ENCODE data around the gene ASCL3. TPM values are rescaled to one million over a fixed set of nuclear protein-coding genes. Genes with fewer than 3 reads are reported as not detected.
"Not testable (repeated sequence)": the region's sequence is repeated elsewhere in the genome, so short reads cannot be mapped to it uniquely, and the experiment has no call there.

ASCL3 gene
- total RNA-seq, 1 donor: not detected

GRCh38 chr11:8911029-8911823, 31.6 kb downstream of the ASCL3 start, which contains the start of gene AKIP1:
AKIP1 (plus strand) TSS chr11:8911189; CDS start chr11:8911450, 261 bp downstream.
- DNase-seq (ENCODE audit: low read depth in 2 of 3, low spot score in 2 of 3): peak; percentile 41 to 97 (median 97)

- DNase-seq (ENCODE audit: low read depth in 2 of 3, low spot score in 2 of 3): no peak
Observed at GRCh38 chr11:8910649-8911026, 32.2 kb downstream of the ASCL3 start.

- no peak for DNase-seq (ENCODE audit: low read depth in 2 of 3, low spot score in 2 of 3)
Observed at GRCh38 chr11:8908099-8908498, 34.7 kb downstream of the ASCL3 start.

- no peak for DNase-seq (ENCODE audit: low read depth in 2 of 3, low spot score in 2 of 3)
Observed at GRCh38 chr11:8907116-8907515, 35.7 kb downstream of the ASCL3 start.

DNA sequence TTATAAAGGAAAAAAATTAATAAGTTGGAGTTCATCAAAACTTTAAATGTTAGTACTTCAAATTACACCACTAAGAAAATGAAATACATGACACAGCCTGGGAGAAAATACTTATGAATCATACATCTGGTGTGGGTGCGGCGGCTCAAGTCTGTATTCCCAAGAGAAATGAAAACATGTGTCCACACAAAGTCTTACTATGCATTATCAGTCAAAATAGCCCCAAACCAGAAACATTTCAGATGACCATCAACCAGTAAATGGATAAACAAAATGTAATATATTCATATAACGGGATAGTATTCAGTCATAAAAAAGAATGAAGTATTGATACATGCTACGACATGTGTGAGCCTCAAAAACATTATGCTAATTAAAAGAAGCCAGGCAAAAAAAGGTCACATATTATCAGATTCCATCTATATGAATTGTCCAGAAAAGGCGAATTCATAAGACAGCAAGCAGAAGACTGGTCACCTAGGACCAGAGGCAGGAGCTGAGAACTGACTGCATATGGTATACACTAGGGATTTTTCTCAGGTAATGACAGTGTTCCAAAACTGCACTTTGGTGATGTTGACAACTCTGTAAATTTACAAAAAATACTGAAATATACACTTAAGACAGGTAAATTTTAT, 37.2 kb downstream of the ASCL3 start:
- DNase-seq (ENCODE audit: low read depth in 2 of 3, low spot score in 2 of 3): no peak

DNA sequence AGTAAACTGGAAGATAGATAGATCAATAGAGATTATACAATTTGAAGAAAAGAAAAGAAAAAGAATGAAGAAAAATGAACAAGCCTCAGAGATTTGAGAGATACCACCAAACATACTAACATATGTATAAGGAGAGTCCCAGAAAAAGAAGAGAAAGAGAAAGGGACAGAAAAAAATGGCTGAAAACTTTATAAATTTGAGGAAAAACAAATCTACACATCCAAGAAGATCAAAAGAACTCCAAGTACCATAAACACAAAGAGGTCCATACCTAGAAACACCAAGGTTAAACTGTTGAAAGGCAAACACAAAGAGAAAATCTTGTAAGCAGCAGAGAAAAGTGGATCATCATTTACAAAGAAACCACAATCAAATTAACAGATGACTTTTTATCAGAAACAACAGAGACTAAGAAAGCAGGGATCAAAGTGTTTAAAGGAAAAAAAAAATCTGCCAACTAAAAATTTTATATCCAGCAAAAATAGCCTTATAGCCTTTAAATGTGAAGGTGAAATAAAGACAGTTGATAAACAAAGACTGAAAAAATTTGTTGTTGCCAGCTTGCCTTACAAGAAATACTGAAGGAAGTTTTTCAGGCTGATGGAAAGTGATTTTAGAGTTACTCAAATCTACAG, 43.6 kb downstream of the ASCL3 start:
- peak in 1 of 3 donors; percentile 13 for DNase-seq (ENCODE audit: low read depth in 2 of 3, low spot score in 2 of 3)

DNA sequence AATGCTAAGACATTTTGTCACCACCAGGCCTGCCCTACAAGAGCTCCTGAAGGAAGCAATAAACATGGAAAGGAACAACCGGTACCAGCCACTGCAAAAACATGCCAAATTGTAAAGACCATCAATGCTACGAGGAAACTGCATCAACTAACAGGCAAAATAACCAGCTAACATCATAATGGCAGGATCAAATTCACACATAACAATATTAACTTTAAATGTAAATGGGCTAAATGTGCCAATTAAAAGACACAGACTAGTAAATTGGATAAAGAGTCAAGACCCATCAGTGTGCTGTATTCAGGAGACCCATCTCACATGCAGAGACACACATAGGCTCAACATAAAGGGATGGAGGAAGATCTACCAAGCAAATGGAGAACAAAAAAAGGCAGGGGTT, 51.6 kb downstream of the ASCL3 start:
- DNase-seq (ENCODE audit: low read depth in 2 of 3, low spot score in 2 of 3): not testable (repeated sequence)

Small RNAs within 50 kb of the gene (small RNA-seq; reads per million reads assigned to genes)
- gene RF00019: not detected

Other genes starting within 250 kb of the ASCL3 start
- 15.9 TPM for gene AKIP1, start 31.8 kb downstream of the ASCL3 start, total RNA-seq
- not detected for gene C11orf16, start 10.1 kb downstream of the ASCL3 start, total RNA-seq
- 13.2 TPM for gene TMEM9B, start 21.4 kb upstream of the ASCL3 start, total RNA-seq
- 3.8 TPM for gene NRIP3, start 61.0 kb upstream of the ASCL3 start, total RNA-seq
- 0.27 TPM for gene SCUBE2, start 148.6 kb upstream of the ASCL3 start, total RNA-seq

All from hematopoietic multipotent progenitor cell (in vitro differentiated cells).